Amniotic epithelial cell (primary cell): Measurements from ENCODE around the gene SMC3.
A peak's percentile ranks its signal among the peaks of the same experiment; 100 is the strongest.
"Not testable (repeated sequence)": the region's sequence is repeated elsewhere in the genome, so short reads cannot be mapped to it uniquely, and the experiment has no call there.

Experiments
- DNase-seq: peaks from one replicate; pipeline ENCODE4 v3.0.0-alpha.2; 2010; ENCODE audit warnings: low read depth

The SMC3 gene

DNA sequence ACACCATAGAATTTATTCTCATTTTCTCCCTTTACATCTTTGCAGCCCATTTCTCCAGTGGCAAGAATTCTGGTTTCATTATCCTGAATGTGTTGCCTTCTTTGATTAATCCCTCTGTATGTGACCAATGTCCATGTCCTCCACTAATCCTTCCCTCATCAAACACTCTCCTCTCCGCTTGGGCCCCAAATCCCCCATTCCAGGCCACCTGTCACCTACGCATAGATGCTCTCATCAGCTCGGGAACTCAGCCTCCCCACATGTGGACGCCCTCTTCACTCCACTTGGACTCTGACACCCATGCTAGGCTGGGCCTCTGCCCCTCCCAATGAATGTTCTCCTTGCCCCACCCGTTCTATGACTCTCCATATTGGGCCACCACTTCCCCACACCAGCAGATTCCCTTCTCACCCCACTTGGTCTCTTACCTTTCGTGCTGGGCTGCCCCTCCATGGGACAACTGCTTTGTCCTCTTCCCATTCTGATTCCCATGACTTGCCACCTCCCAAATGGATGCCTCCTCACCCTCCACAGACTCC, 57.9 kb downstream of the SMC3 start:
- DNase-seq = no peak

DNA sequence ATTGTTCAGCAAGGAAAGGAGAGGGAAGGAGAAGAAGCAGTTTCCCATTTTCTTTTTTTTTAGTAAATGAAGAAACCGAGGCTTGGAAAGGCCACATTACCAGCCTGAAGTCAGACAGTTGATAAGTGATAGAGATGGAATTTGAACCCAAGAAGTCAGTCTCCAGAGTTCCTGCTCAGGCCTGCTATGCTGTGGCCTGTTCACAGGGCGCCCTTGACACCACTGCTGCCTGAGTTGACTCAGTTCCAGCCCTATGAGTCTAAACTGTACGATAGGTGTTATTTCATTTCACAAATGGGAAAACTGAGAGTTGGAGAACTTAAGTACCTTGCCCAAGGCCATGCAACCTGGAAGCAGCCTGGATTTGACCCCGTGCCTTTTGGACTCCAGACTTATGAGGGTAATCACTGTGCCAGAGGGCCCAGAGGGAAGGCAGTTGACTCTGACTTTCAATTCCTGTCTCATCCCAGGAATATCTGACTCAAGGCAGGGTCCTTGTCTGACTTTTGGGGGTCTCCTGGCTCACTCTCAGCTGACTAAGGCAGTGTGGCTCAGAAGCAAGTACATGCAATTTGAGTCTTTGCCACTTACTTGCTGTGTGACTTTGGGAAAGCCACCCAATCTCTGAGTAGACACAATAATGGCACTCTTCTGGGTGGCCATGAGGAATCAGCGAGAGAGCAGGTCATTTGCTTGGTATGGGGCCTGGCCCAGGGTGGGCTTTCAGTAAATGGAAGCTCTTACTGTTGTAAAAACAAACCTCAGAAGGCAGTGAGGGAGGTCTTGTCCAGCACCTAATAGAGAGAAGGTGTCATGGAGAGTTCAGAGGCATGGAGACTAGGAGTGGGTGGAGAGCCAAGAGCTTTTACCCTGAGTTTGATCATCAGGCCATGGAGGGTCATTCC, 58.7 kb downstream of the SMC3 start:
- no peak for DNase-seq

DNA sequence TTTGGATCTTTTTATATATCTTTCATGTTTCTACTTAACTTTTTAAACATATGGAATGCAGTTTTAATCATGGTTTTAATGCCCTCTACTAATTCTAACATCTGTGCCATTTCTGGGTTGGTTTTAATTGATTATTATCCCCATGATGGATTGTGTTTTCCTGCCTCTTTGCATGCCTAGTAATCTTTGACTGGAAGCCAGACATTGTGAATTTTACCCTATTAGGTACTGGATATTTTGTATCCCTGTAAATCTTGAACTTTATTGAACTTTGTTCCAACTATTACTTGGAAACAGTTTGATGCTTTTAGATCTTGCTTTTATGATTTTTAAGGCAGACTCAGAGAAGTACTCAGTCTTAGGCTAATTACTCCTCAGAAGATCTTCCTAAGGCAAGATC, 60.7 kb downstream of the SMC3 start:
- DNase-seq = no peak

DNA sequence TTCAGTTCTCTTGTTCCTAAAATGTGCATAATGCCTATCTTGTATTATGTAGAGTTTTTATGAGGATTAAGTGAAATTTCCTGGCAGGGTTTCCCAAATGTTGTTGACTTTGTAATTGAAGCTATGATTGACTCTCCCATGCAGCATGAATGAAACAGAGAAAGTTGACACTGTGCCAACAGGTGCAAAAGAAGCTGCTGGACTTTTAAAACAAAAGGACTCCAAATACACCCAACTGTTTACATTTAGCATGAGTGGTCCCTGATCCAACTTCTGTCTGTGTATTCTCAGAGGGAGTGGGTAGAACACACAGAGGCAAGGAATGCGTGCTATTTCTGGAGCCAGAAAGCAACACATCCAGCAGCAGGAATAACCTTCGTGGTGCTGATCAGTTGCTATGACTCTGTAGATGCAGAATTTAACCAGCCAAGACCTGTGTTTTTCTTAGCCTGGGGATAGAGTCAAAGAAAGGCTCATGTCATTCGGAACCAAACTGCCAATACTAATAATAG, 62.2 kb downstream of the SMC3 start:
- peak; percentile 55 for DNase-seq

DNA sequence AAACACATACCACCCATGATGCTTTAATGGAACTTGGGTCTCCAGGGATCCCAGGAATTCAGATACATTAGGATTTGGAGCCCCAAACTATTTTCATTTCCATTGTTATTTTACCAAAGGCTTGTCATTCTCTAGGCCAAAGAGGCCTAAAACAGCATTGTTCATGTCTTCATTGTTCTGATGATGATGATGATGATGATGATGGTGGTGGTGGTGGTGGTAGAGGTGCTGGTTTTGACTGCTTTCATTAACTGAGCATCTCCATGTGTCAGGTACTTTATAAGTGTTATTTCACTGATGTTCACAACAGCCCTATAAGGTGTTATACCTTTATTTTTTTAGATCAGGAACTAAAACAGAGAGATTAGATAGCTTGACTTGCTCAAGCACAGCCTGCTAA, 64.4 kb downstream of the SMC3 start:
- no peak for DNase-seq

DNA sequence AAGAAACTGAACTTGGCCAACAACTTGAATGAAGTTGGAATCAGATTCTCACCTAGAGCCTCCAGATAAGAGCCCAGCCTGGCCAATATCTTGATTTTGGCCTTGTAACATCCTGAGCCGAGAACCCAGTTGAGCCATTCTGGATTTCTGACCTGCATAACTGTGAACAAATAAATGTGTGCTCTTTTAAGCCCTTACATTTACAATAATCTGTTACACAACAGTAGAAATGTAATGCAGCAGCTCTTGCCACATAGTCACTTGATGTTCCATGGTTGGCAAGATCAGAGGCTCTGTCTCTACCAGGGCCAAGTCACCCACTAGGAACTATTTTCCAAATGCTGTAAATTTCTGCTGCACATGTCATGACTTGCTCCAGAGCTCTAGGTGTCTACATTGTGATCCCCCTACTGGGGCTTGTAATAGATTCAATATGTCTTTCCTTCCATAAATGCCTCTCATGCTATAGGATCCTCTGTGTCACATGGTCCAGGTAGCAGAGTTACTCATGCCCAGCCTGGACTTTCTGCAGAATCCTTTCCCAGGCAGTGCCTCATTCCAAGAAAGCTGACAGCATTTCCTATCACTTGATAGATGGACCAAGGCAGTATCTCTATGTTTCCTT, 65.2 kb downstream of the SMC3 start:
- DNase-seq = peak; percentile 37

DNA sequence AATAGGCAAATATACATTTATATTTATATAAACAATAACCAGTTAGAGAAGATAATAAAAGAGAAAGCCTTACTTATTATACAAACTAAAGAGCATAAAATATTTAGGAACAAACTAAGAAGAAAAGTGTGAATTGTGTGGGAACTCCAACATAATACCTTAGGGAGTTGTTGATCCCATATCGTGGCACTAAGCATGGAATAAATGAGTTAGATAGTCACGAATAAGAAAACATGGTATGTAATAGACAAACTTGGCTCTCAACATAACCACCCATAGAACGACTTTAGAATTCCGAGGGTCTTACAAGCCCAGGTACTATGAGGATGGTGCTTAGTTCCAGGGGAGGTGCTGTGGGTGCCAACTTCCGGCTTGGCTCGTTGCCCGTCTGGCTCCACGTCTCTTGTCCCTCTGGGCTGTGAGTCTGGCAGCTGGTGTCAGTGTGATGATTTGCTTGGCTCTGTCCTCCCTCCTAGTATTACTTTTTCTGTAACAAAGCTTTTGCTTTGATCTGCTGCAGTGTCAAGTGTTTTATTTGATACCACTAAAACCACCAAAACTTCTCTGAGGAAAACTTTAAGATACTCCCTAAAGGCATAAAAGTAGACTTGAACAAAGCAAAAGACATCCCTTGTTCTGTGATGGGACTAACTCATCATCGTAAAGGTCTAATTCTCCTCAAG, 67.2 kb downstream of the SMC3 start:
- DNase-seq = no peak

DNA sequence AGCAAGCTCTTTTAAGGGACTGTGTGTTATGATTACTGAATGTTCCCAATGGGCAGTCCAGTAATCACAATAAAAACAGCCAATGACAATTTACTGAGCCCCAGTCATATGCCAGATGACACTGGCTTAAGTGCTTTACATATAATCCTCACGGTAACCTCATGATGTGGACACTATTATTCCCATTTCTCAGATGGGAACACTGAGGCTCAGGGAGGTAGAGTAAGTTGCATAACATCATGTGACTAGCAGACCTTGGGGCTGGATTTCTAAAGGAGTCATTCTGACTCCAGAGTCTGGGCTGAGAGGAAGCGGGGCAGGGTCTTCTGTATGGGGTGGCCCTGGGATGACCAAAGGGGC, 69.1 kb downstream of the SMC3 start:
- DNase-seq = no peak

DNA sequence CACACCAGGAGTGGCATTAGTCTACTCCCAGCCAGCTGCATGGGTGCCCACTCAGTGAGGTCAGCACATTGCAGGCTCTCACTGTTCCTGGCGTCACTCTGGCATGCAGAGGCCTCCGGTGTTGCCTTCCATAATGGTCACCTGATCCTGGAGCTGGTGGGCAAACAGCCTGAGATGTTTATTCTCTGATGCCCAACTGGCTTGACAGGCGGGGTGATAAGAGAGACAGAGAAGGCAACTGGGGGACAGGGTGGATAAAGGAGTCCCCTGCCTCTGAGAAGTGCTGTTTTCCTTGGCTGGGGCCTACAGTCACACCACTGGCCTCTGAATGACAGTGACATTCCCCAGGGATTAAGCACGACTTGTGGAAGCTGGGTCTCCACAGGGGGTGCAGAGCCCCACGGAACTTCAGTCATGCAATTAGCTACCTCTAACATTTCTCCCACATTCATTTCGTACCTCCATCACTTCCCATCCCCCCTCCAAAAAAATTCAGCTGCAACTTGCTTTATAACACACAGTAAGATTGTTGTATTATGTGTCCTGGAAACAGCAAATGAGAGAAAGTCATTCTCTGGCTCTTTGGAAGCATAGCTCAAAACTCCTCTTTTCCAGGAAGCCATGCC, 69.5 kb downstream of the SMC3 start:
- no peak for DNase-seq

DNA sequence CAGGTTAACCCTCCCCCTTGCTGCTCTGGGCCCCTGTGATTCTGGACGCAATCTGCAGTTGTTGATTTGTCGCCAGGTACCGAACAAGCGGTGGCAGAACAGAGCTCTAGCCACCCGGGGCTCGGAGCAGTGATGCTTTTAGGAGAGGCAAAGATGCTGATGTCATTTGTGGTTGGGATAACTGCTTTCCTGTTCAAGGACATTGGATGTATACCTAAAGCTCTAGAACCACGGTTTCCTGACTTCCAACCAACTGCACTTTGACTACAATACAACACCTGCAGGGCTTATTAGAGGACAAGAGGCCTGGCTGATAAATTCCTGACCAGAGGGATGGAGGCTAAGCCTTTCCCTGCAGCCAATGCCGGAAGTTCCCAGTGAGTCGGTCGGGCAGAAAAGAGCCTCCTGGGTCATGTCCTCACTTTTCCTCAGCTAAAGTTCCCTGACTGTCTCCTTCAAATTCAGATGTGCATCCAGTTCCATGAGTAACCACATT, 70.1 kb downstream of the SMC3 start:
- no peak for DNase-seq

DNA sequence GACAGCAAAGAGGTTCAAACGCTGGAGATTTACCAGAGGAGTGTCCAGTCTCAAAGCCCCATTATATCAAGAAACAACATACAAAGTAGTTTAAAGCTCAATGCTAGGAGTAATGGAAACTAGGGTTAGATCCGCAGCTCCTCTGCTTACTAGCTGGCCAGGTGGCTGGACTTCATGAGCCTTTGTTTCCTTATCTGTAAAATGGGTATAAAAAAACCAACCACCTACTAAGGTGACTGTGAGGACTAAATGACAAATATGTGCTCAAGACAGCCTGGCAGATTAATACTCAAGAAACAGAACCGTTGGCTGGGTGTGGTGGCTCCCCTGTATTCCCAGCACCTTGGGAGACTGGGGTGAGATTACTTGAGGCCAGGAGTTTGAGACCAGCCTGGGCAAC, 70.8 kb downstream of the SMC3 start:
- no peak for DNase-seq

DNA sequence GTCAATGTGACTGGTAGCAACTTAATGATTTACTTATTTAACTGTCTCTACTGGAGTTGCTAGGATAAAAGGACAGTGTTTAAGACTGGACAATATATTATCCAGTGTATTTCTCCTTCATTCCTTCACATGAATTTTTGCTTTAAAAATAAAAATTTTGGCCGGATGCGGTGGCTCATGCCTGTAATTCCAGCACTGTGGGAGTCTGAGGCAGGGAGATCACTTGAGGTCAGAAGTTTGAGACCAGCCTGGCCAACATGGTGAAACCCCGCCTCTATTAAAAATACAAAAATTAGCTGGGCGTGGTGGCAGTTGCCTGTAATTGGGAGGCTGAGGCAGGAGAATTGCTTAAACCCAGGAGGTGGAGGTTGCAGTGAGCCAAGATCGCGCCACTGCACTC, 71.6 kb downstream of the SMC3 start:
- not testable (repeated sequence) for DNase-seq

DNA sequence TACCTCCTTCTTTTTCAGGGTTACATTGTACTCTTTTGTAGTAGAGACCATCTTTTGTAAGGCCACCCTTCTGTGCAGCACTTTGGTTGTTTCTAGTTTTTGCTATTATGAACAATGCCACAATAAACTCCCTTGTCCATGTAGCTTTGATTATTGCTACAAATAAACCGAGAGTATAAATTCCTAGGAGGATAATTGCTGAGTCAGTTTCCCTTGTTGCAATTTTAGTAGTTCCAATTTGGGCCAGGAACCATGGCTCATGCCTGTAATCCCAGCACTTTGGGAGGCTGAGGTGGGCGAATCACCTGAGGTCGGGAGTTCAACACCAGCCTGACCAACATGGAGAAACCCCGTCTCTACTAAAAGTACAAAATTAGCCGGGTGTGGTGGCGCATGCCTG, 72.4 kb downstream of the SMC3 start:
- DNase-seq = not testable (repeated sequence)

DNA sequence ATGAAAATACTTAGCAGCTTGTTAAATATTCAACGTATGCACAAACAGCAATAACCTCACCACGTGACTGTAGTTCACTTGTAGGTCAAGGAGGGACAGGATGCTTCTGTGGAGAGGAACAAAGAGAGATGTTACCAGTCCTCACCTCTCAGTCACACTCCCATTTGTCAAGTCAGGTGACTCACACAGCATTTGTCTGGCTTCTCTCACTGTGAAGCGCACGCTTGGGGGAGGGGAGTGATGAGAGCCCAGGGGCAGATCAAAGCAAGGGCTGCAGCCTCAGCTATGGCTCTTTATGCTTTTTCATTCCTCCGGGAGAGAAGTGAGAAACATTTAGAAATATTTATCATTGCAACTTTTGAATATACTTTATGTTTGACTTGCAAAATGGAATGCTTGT, 73.8 kb downstream of the SMC3 start:
- DNase-seq = peak; percentile 65

DNA sequence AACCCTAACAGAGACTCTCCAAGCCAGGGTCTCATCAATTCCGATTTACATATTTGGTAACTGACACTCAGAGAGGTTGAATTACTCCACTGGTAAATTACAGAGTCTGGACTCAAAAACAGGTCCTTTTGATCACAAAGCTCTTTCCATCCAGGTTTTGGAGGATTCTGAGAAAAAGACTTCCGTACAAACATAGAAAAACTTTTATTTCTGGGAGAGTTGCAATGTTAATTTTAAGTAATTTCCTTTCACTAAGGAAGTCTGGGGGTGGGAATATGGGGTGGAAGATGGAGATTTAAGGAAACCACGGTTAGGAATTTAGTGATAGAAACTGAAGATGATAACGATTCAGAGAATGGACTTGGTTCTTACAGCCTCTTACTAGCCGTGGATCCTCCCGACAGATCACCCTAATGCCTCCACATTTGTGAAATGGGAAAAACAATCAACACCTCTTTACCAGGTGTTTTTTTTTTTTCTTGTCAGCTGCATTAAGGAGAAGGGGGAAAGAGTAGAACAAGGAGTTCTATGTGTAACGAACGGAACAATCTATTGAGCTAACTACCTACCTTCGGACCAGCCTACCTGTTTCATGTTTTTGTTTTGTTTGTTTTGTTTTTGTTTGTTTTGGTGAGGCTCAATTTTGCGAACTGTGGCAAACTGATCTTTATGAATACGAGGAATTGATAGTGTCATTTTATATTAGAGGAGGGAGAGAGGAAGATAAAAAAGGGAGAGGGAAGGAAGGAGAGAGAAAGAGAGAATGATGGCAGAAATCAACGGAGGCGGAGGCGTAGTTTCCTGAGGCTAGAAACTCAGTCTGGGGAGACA, 74.9 kb downstream of the SMC3 start:
- no peak for DNase-seq

DNA sequence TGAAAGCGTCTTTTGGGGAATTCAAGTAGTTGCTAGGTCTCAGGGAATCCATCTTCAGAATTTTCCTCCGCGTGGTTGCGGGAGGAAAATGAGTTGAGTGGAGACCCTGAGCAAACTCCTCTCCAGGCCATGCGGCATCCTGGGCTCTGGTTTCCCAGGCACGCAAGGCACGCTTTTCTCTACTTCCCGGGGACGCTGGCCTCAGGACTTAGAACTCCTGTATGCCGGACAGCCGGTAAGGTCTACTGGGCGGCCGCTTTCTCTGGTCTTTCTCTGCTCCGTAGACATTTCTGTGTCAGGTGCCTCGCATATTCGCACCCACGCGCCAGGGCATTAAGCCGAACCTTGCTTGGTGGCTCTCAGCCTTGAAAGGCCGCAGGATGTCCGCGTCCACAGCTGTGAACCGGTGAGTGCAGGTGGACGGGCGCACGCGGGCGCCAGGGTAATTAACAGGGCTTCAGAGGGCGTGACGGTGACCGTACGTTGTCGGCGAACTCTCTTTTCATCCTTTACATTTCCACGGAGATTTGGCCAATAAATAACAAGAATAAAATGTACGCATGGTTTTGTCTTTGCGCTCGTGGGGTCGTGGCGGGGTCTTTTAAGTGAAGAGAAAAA, 75.6 kb downstream of the SMC3 start:
- no peak for DNase-seq

DNA sequence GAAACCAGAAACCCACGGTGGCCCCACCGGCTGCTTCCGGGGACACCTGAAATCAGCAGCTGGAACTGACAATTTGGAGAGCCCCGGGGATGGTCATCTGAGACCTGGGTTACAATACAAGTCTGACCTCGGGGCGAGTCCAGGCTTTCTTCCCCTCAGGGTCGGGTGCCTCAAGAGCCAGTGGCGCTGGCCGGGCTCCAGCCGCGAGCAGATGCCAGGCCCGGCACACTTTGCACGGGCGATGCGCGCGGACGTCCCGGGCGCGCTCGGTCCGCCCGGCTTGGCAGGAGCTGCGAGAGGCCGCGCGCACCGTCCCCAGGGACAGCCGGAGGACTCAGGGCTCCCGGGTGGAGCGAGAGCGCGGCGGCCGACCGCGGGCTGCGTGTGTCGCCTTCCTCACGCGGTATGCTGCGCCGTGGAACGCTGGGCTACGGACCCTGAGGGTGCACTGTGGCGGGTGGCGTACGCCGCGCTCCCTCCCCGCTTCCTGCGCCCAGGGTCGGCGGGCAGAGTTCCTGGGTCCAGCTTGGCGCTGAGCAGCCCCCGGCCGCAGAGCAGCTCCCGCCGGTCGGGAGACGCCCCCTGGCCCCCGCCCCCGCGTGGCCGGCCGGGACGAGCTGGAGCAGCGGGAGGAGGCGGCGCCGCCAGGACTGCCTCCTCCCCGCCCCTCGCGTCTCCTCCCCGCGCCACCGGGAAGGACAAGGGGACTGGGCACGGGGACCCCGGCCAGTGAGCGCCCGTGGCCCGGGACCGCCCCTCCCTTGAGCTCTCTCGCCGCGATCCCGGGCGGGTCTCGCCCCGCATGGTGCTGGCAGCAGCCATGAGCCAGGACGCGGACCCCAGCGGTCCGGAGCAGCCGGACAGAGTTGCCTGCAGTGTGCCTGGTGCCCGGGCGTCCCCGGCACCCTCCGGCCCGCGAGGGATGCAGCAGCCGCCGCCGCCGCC, 76.4 kb downstream of the SMC3 start, which contains the start of gene RBM20:
Gene RBM20, plus strand, starts transcription at position 684 of the 945 bp plus-strand sequence. Its CDS starts 119 bp downstream, at position 803.
- DNase-seq = no peak

DNA sequence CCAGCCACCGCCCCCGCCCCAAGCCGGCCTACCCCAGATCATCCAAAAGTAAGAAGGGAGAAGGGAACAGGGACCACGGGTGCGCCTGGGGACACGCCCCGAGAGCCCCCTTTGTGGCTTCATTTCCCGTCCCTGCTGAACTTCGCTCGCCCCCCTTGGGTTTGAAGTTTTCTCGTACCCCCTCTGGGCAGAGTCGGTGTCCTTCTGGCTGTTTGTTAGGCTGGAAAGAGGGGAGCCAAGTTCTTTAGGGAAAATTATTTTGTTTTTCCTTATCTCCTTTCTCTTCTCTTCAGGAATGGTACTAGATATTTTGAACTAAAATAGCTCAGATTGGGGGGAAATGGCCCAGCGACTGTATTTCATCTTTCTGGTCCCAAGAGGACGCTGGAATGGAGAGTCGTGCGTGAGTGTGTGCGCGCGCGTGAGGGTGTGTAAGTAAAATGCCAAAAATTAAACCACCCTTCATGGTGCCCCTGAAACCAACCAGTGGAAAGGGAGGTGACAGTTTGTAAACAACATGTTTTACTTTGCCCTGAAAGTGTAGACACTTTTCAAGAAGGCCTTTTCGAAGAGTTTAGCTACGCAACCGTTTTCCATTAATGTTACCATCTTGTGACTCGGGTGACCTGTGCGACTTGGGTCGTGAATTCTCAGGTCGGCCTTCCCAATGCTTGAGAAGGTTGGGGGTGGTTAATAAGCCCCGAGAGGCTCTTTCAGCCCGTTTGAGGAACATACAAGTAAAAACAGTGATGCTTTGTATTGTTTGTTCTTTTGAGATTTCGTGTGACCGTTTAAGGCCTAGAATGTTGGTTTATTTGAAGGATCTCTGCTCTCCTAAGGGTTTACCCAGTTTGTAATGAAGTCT, 77.3 kb downstream of the SMC3 start:
- DNase-seq = no peak
